ENCODE measurements around the gene GPR62.
"Not testable (repeated sequence)": the region's sequence is repeated elsewhere in the genome, so short reads cannot be mapped to it uniquely, and the experiment has no call there.

Gene GPR62

DNA sequence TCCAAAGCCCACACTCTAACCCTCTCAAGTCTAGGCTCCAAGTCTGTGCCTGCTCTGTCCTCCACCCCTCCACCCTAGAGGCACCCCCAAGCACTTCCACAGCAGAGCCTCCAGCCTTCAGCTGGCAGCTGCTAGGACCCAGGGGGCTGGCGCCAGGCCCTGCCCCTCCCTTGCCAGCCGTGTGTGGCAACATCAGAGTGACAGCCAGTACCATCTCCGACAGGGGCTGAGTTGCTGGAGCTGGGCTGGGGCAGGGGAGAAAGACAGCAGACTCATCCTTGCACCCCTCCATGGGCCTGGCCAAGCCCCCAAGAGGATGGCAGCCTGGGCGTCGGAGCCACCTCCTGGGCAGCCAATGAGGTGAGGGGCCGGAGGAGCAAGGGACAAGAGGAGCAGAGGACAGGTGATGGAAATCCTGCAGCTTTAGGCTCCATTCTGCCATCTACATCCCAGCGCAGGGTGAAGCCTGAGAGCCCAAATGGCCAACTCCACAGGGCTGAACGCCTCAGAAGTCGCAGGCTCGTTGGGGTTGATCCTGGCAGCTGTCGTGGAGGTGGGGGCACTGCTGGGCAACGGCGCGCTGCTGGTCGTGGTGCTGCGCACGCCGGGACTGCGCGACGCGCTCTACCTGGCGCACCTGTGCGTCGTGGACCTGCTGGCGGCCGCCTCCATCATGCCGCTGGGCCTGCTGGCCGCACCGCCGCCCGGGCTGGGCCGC, at the start of gene GPR62:
Gene GPR62 (plus strand): TSS at position 207 of the 718 bp plus-strand sequence. CDS start 272 bp downstream, at position 479.
- DNase-seq, result no peak

- no peak for DNase-seq
These were observed 47.2 kb upstream of the GPR62 start for GRCh38 chr3:51908026-51908425.

DNA sequence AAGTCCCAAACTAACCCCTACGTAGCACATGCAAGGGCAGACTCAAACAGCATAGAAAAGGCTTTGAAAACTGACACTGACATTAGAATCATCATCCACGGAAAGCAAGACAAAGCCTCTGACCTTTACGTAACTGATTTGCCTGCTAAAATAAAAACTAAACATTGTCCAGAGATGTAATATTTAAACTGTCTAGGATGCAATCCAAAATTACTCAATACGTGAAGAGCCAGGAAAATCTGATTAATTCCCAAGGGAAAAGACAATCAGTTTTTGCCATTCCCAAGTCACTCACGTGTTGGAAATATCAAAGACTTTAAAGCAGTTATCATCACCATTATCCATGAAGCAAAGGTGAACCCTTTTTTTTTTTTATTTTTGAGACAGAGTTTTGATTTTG, 38.8 kb upstream of the GPR62 start:
- DNase-seq, result no peak

- DNase-seq, result no peak
These were observed 34.1 kb upstream of the GPR62 start for GRCh38 chr3:51921081-51921578.

DNA sequence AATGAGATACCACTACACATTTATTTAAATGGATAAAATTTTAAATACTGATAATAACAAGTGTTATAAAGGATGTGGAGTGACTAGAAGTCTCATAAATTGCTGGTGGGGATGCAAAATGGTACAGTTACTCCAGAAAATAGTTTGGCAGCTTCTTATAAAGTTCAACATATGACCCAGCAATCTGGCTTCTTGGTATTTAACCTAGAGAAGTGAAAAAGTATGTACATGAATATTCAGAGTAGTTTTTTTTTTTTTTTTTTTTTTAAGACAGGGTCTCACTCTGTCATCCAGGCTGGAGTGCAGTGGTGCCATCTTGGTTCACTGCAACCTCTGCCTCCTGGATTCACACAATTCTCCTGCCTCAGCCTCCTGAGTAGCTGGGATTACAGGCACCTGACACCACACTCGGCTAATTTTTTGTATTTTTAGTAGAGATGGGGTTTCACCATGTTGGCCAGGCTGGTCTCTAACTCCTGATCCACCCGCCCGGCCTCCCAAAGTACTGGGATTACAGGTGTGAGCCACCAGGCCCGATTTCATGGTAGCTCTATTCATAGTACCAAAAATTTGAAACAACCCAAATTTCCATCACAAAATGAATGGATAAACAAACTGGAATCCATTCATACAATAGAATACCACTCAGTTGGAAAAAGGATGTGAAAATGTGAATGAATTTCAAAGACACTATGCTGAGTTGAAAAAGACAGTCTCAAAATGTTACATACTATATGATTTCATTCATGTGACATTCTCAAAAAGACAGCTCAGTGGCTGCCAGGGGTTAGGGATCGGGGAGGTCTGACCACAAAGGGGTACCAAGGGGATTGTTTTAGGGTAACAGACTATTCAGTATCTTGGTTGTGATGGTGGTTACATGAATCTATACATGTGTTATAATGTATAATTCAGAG, 27.9 kb upstream of the GPR62 start:
- no peak for DNase-seq

DNA sequence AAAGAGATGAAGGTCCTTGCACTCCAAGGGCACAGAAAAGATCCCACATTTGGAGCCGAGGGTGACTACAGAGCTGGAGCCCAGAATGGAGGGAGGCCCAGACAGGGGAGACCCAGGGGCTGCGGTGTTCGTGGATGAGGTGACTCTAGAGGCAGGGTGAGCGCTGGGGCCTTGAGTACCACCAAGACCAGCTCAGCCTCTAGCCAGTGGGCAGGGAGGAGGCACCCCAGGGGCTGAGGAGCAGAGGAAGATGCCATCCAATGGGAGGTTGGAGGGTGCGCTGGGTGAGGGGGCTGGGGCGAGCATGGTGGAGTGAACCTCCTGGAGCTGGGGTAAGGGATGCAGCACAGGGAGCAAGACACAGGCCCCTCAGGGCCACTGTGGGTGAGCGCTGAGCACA, 26.7 kb upstream of the GPR62 start:
- DNase-seq, result no peak

DNA sequence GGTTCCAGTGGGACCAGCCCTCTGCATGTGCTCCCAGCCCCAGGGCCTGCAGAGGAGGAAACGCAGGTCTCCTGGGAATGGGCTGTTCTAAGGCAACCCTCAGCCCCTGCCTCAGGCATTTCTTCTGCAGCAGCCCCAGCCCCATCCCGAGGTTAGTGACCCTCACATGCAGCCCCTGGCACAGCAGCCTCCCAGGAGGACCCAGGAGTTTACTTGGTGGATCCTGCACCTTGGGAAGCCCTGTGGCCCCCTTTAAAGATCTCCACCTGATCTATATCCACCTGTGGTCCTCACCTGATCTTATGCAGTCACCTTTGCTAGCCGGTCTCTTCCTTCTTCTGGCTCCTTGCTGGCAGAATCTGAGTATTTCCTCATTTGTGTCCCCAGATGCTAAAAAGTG, 26.2 kb upstream of the GPR62 start:
- DNase-seq, result not testable (repeated sequence)

- no peak for DNase-seq
These were observed 25.7 kb upstream of the GPR62 start for GRCh38 chr3:51929420-51930003.

DNA sequence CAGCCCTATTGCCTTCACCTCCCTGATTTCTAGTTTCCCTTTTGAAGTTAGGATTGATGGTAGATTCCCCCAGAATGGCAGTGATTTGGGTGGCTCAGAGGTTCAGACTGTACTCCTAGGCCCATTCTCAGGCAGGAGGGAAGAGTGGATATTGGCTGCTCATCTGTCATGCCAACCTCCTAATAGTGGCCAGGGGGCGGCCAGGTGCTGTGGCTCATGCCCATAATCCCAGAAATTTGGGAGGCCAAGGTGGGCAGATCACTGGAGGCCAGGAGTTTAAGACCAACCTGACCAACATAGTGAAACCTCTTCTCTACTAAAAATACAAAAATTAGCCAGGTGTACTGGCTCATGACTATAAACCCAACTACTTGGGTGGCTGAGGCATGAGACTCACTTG, 24.7 kb upstream of the GPR62 start:
- no peak for DNase-seq

GRCh38 chr3:51931756-51932155, 23.4 kb upstream of the GPR62 start:
- no peak for DNase-seq

- no peak for DNase-seq
These were observed 22.5 kb upstream of the GPR62 start for GRCh38 chr3:51932471-51933370.

- DNase-seq, result no peak
These were observed 21.6 kb upstream of the GPR62 start for GRCh38 chr3:51933471-51934138.

GRCh38 chr3:51934139-51934850, 20.9 kb upstream of the GPR62 start:
- no peak for DNase-seq

DNA sequence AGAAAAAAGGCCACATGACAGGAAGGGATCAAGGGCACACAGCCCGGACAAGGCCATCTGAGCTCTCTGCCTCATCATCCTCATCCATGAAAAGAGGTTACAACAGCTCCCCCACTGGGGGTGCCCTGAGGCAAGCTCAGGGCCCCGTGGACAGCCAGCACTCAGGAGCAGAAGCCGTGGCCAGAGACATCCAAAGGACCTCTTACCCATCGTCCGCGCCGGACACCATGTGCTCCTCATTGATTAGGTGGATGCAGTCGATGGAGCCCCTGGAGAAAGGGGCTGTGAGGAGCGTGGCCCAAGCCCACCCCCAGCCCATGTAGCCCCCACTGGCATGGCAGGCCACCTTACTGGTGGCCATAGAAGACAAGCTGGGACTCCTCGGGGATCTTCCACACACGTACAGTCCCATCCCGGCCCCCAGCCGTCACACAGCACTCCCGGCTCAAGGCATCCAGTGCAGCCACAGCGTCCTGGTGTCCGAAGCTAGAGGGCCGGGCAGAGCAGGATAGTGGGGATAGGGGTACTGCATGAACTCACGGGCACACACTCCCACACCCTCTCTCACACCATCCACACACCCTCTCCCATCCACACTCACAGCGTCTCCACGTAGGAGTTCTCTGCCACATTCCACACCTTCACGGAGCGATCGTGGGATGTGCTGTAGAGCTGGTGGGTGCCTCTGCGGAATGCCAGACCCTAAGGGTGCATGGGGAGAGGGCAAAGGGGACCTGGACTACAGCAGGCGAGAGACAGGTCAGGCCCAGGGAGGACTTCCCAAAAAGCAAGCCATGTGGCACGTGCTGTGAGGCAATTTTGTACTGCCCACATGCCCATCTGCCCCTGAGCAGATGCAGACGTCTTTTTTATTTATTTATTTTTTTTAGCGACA, 19.9 kb upstream of the GPR62 start:
- DNase-seq, result no peak

- no peak for DNase-seq
These were observed 19.1 kb upstream of the GPR62 start for GRCh38 chr3:51935886-51936755.

GRCh38 chr3:51937014-51937413, 18.2 kb upstream of the GPR62 start:
- no peak for DNase-seq

DNA sequence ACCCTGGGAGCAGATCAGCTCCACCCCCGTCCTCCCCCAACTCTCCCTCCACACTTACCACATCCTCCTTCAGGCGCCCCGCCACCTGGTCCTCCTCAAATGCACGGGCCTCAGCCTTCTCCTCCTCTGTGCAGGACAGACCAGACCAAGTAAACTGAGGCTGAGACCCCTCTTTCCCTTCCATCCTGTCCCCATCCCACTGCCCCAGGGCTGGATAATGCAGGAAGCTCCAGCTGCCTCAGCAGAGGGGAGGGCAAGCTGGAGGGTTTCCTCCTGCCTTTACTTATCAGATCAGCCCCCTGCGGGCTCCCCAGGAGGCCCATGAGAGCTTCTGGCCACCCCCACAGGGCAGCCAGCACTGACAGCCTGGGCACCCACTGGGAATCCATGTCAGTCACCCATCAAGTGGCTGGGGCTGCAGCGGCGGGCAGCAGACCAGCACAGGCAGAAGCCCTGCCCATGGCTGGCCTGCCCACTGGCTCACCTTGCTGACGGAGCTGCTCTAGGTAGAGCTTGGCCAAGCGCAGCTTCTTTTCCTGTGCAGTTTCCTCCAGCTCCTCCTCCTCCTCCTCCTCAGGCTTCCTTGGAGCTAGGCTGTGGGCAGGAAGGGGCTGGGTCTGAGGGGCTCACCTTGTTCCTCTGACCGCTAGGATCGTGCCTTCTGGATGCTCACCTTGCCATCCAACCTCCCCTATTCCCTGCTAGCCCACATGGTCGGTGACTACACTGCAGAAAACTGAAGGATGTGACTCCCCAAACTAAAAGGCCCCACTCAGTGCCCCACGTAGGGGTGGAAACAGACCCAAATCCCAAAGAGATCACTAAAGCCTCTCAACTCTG, 17.4 kb upstream of the GPR62 start:
- no peak for DNase-seq

- no peak for DNase-seq
These were observed 16.3 kb upstream of the GPR62 start for GRCh38 chr3:51938780-51939425.

Data from cerebellar nuclear complex (tissue), 1 donor.